ENCODE measurements around the gene C2orf76. TPM values are rescaled to one million over a fixed set of nuclear protein-coding genes. Genes with fewer than 3 reads are reported as not detected.
"Not testable (repeated sequence)": the region's sequence is repeated elsewhere in the genome, so short reads cannot be mapped to it uniquely, and the experiment has no call there.

Gene C2orf76
- total RNA-seq (2014; rRNA removed; shearing (Covaris generic)), result 5.7 and 11.2 TPM in 2 replicates

DNA sequence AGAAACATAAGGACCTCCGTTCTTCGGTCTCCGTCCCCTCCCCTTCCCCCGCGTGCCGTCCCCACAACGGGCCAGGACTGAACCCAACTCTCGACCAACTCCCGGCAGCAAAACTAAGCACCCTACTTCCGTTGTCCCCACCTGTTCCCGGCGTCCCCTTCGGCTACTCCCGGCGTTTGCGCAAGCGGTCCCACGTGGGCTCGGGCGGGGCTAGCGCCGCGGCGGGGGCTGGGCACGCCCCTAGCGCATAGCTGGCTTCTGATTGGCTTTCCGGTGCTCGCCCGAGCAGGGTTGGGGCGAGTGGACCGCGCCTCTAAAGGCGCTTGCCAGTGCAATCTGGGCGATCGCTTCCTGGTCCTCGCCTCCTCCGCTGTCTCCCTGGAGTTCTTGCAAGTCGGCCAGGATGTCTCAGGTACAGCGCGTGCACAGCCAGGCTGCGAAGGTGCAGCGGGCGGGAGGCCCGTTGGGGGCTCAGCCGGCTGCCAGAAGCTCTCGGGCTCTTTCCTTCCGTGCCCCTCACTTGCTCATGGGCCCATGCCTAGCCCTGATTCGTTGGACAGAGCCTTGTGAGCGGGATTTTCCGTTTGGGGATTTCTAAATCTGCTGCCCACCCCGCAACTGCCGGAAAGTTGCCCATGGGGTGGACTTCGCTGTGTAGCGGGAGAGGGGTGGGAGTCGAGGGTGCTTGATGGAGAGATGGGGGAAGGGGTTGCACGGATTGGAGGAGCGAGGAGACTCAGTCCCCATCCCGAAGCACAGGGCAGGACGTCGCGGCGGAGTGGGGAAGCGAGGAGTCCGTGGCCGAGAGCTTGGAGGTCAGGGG is at the start of gene C2orf76, which contains the start of gene DBI:
C2orf76 (minus strand) TSS at position 186 of the 823 bp plus-strand sequence. CDS start 26,875 bp downstream, outside the sequence.
DBI (plus strand) TSS at position 329 of the 823 bp plus-strand sequence; CDS start at position 404, 75 bp downstream.
- DNase-seq (ENCODE audit: low read depth), result peak; percentile 93

DNA sequence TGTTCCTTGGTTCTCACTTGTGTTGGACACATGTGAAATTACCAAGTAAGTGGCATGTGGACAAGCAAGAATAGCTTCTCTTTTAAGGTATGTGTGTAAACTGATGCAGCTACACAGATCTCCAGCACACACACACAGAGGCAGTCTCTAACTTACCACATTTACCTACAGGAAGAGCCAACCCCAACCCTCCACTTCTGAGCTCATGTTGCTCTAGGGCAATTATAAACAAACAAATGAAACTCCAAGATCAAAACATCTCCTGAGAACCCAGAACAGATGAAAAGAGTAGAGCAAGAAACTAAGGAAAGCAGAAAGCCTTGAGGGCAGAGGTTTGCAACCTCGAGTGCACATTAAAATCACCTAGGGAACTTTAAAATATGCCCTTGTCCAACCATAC is 49.0 kb upstream of the C2orf76 start:
- DNase-seq (ENCODE audit: low read depth), result peak; percentile 31

DNA sequence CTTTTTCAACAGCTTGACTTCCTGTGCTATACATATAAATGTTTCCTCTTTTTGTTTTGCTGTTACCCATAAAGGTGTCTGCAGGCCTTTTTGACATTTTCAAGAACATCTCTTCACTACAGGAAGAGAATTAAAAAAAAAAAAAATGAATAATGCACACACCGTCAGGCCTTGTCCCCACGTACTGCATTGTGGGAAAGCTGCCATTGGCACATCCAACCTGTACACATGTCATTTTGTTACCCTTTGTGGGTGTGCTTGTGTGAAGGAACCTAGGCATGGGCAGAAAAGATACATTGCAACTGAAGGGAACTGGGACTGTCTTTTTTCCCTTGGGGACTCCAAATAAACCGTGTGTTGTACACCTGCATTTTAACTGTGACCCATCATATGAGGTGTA is 48.3 kb upstream of the C2orf76 start:
- DNase-seq (ENCODE audit: low read depth), result no peak

DNA sequence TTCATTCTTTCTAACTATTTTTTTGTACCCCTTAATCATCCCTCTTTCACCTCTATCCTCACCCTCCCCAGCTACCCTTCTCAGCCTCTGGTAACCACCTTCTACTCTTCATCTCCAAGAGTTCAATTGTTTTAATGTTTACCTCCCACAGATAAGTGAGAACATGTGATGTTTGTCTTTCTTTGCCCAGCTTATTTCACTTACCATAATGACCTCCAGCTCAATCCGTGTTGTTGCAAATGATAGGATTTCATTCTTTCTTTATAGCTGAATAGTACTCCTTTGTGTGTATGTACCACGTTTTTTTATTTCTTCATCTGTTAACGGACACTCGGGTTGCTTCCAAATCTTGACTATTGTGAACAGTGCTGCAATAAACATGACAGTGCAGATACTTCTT is 42.9 kb upstream of the C2orf76 start:
- DNase-seq (ENCODE audit: low read depth), result no peak

DNA sequence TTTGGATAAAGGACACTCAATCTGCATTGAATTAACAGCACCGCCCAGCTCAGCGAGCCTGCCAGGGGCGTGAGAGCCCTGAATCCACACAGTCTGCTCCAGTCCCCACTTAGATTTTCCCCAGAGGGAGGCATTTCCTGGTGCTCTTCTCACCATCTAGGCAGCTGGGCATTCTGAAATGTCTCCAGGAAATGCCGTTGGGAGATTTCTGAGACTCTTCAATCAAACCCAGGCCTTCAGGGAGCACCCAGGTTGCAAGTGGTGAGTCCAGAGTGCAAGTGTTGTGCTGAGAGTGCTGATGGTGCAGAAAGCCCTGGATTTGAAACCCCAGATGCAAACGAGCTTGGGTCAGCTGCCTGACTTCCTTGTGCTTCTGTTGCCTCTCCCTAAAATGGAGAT is 41.6 kb upstream of the C2orf76 start:
- no peak for DNase-seq (ENCODE audit: low read depth)

DNA sequence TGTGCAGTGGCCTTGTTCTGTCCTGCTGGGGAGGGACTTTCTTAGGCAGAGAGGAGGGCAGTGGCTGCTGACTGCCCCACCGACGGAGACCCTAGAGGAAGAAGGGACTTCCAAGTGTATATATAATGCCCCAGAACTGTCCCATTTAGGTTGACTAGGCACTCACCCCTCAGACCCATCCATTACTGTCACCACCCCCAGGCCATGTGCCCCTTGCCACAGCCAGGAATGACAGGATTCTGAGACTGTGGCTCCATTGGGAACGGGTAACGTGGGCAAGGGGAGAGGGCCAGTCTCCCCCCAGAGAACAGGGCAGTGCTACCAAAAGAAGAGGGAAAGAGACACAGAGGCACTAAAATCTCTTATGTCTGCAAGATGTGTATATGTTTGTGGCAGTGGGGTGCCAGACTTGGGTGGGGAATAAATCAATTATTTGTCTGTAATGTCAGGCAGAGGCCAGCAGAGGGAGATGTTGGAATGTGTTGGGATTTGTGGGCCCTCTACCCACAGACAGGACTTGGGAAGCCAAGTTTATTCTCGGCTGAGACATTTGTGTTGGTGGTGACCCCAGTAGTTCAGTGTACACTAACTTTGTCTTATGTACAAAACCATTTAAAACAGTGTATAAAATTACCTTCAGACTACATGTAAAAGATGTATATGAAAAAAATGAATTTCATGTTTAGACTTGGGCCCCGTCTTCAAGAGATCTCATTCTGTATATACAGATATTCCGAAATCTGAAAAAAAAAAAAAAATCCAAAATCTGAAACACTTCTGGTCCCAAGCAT is 41.0 kb upstream of the C2orf76 start:
- DNase-seq (ENCODE audit: low read depth), result peak; percentile 51

DNA sequence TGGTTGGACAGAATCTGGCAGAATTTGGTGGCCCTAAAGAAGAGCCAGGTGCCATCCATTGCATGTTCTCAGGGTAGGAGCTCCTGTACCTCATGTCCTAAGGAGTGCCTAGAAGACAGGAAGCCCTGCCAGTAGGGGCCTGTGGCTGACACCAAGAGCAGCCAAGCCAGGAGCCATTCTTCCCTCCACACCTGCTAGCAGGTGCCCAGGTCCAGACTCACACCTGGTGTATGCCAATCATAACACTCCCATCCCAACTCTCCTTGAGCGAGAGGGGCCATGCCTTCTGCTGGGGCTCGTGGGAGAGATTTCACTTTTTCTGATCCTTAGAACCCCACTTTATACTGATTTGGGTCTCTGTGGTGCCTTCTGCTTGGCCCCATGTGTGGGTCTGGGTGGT is 38.5 kb upstream of the C2orf76 start:
- DNase-seq (ENCODE audit: low read depth), result no peak

DNA sequence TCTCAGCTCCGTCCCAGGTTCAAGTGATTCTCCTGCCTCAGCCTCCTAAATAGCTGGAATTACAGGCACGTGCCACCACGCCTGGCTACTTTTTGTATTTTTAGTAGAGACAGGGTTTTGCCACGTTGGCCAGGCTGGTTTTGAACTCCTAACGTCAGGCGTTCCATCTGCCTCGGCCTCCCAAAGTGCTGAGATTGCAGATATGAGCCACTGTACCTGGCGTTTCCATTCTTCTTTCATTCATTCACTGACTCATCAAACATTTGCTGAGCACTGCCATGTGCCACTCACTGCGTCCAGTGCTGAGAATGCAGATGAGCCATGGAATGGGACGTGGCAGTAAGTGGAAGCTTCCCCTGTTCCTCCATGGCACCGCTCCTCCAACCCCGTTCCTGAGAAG is 37.0 kb upstream of the C2orf76 start:
- DNase-seq (ENCODE audit: low read depth), result not testable (repeated sequence)

DNA sequence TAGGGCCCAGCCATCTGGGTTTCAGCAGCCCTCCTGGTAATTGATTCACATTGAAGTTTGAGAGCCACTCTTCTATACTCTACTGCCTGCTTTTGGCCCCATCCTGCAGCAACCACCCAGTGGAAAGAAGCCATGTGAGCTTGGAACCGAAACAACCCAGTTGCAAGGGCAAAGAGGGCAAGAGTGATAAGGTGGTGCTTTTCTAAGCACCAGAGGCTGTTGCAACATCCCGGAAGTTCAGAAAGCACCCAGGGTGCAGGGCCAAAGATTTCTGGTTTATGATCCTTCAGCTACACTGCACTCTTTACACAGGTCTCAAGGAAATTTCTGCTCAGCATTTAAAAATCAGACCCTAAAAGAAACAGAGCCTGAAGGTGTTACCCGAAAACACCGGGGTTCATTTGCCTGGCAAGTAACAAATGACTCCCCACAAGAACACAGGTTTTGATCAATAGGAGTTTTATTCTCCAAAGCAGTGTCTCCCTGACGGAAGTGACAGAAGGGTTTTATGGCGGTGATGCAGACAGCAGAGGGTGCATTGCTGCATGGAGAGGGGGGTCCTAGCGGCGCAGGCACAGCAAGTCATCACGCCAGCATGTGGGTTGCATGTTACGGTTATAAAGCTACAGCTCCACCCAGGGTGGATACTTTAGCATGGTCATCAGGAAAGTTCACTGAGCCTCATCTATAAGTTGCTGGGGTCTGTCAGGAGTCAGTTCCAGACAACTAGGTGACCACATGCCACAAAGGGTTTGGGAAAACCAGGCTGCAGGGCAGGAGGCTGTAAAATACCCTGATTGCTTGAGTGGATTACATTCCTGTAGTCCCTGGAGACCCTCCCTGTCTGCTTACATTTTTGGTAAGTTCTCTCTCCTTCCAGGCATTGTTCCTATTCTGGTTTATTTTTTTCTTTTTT is 36.3 kb upstream of the C2orf76 start:
- no peak for DNase-seq (ENCODE audit: low read depth)

DNA sequence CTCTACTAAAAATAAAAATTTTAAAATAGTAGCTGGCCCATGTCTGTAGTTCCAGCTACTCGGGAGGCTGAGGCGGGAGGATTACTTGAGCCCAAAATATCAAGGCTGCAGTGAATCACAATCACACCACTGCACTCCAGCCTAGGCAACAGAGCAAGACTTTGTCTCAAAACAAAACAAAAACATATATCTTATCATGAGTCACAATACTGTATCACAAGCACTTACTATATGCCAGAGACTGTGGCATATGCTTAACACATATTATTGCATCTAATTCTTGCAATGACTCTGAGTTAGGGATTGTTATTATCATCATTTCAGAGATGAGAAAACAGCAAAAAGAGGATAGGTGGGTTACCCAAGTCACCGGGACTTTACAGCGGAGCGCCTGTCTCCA is 35.5 kb upstream of the C2orf76 start:
- DNase-seq (ENCODE audit: low read depth), result no peak

DNA sequence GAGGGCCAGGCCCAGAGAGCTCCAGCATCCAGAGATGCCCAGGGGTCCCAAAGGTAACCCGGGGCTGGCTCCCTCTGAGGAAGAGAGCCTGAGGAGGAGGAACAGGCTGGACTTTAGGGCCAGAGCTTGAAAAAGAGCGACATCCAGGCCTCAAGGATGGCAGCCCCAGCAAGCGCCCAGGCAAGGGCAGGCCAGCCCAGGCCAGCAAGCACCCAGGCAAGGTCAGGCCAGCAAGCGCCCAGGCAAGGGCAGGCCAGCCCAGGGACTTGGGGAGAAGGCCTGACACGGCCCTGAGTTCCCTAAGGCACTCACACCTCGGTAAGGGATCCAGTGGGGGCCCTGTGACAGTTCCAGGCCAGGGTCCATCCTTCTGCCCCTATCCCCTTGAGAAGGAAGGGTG is 30.6 kb upstream of the C2orf76 start:
- DNase-seq (ENCODE audit: low read depth), result no peak

DNA sequence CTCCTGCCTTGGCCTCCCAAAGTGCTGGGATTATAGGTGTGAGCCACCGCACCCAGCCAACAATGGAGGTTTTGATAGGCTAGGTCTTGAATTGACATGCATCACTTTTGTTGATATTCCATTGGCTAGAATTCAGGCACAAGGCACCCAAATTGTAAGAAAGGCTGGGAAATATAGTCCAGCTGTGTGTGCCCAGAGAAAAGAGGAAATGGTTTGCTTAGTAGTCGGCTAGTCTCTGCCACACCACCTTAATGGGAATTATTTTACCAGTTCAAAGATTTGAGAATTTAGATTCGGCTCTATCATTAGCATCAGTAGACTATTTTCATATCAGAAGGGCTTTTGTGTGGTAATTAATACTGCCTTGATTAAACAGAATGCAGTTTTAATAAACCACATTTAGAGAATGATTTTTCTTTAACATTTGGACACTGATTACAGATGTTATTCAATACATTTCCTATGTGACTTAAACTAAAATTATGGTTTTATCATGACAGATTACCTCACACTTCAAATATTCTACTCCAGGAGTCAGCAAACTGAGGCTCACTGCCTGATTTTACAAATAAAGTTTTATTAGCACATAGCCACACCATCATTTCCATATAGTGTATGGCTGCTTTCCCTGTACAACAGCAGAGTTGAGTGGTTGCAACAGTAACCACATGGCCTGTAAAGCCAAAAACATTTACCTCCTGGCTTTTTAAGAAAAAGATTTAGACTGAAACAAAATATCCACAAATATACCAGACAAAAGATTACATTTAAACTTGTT is 27.5 kb upstream of the C2orf76 start:
- no peak for DNase-seq (ENCODE audit: low read depth)

DNA sequence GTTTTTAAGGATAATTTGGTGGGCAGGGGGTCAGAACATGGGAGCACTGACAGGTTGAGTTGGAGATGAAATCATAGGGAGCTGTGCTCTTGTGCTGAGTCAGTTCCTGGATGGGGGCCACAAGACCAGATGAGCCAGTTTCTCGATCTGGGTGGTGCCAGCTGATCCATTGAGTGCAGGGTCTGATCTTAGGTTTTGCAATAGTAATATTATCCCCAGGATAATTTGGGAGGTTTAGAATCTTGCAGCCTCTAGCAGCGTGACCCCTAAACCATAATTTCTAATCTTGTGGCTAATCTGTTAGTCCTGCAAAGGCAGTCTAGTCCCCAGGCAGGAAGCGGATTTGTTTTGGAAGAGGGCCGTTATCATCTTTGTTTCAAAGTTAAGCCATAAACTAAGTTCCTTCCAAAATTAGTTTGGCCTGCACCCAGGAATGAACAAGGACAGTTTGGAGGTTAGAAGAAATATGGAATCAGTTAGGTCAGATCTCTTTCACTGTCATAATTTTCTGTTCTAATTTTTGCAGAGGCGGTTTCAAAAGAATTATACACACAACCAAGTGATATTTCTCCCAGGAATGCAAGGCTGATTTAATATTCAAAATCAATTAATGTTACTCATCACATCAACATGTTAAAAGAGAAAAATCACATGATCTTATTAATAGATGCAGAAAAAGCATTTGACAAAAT is 23.1 kb upstream of the C2orf76 start:
- DNase-seq (ENCODE audit: low read depth), result peak; percentile 57

DNA sequence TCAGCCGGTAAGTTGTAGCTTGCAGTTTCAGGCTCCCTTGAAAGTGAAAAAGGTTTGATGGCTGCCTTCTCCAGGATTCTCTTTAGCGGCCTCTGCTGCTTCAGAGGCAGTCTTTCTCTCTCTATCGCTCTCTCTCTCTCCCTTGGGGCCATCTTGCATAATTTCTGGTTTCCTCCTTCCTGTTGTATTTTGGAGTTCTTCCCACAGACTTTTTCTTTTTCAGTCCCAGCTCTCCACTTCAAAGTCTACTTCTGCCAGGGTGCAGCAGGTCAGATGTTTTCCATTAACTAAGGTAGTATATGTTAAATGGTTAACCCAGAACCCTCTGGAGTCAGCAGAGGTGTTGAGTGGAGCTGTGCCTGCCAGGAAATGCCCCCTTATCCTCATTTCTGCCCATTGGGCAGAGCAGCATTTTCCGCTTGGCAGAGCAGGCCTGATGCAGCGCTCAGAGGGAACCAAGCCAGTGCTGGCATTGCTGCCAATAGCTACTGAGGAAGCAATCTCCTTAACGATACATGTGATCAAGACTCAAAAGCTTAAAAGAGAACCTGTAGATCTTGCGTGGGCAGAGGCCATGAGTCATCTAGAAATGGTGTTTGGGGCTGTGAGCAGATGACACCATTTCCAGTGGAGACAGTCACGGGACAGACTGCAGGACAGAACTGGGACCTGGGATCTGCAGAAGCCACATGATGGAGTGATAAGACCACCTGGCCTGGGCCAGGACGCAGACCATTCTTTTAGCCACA is 20.9 kb upstream of the C2orf76 start:
- DNase-seq (ENCODE audit: low read depth), result peak; percentile 84

DNA sequence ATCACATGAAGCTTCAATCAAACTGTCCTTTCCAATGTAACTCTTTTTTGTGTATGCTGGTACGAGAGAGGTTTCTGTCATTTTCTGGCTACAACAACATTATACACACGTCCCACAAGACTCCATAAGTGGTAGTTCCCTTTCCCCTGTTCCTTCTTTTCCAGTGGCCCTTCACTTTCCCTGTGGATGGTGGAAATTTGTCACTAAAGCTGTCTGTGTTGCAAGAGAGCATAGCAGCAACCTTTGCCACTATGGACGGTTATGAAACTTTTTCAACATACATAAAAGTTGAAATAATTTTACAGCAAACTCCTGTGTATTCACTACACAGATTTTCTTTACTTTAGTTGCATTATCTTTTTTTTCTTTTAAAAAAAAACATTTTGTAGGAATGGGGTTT is 18.8 kb upstream of the C2orf76 start:
- no peak for DNase-seq (ENCODE audit: low read depth)

DNA sequence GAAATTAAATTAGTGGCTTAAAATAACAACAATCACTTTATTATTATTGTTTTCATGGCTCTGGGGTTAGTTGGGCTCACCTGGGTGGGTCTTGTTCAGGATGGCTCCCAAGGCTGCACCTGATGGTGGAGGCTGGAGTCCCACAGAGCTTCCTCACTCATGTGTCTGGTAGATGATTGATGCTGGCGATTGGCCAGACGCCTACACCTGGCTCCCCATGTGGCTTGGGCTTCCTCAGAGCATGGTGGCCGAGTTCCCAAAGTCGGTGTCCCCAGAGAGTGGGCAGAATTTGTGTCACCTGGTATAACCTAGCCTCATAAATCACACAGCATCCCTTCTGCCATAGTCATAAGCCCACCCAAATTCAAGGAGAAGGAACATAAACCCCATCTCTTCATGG is 18.3 kb upstream of the C2orf76 start:
- DNase-seq (ENCODE audit: low read depth), result no peak

DNA sequence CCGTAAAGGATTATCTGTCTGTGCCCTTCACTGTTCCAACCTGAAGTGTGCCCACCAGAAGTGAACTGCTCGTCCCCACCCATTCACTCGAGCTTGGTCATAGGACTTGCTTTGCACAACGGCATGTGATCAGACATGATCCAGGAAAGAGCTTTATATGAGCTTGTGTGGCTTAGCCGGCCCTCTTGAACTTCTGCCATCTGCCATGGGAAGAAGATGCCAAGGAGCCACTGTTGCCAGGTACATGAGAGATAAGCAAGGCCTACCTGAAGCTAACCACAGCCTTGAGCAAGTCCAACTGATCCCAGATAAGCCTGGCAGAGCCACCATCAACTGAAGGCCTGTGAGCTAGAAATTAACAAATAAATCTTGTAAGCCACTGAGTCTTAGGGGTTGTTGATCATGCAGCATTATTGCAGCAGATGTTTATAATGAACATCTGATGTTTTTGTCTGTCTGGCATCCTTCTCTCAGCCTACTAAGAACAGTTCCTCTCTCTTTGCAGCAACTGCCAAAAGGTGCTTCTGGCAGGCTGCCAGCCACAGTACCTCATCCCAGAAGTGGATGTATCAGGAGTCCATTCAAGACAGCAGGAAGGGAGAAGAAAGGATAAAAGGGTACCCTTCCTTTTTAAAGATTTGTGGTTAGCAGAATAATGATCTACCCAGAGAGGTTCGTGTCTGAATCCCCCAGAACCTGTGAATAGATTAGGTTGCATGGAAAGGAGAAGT is 16.9 kb upstream of the C2orf76 start:
- no peak for DNase-seq (ENCODE audit: low read depth)

DNA sequence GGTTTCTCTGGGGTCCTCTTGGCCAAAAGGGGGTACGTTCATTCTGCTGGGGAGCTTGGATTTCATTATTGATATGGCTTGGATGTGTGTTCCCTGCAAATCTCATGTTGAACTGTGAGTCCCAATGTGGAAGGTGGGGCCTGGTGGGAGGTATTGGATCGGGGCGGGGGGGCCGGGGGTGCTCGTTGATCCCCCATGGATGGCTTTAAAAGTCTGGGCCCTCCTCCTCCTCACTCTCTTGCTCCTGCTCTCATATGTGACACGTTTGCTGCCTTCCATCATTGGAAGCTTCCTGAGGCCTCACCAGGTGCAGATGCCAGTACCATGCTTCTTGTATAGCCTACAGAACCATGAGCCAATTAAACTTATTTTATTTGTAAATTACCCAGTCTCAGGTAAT is 11.9 kb upstream of the C2orf76 start:
- no peak for DNase-seq (ENCODE audit: low read depth)

DNA sequence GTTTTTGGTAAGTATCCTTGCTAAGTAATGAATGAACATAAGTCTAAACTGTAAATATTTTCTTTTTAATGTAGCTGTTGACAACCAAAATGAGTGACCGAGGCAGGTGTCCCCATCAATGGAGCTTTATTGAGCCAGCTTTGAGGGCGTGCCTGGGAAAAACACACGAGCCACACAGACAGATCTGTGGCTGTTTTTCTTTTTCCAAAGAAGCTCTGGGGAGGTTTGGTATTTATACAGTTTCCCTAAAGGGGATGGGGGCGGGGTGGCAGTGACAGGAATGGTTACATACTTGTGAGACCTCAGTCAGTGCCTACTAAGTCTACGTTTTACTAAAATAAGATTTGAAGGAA is 11.3 kb upstream of the C2orf76 start:
- no peak for DNase-seq (ENCODE audit: low read depth)
